Mesendoderm (in vitro differentiated cells): ENCODE results near the gene TAAR8.
A peak's percentile ranks its signal among the peaks of the same experiment; 100 is the strongest.
"Not testable (repeated sequence)": the region's sequence is repeated elsewhere in the genome, so short reads cannot be mapped to it uniquely, and the experiment has no call there.

ENCODE experiments used
- DNase-seq: peaks from one replicate; pipeline ENCODE4 v3.0.0; 2013
- H2AK5ac ChIP-seq: 2 replicates; pipeline ENCODE4 v1.6.1; 2013; ENCODE audit warnings: low read length, inconsistent platforms
- H2BK120ac ChIP-seq: 2 replicates; pipeline ENCODE4 v1.6.1; 2013; ENCODE audit warnings: low read depth, mild to moderate bottlenecking, low read length, moderate library complexity, mixed read lengths
- H2BK15ac ChIP-seq: replicated peaks from 2 replicates; pipeline ENCODE4 v1.6.1; 2013; ENCODE audit warnings: low read depth, mild to moderate bottlenecking, moderate library complexity
- H2BK5ac ChIP-seq: 2 replicates; pipeline ENCODE4 v1.6.1; 2013; ENCODE audit warnings: low read length, inconsistent platforms
- H3K18ac ChIP-seq: 2 replicates; pipeline ENCODE4 v1.6.1; 2013; ENCODE audit warnings: mild to moderate bottlenecking, low read length, mixed read lengths
- H3K23ac ChIP-seq: one replicate; pipeline ENCODE4 v1.6.1; 2013; ENCODE audit warnings: low read length
- H3K27ac ChIP-seq: 2 replicates; pipeline ENCODE4 v1.5.1; 2013; ENCODE audit warnings: low read depth, mild to moderate bottlenecking, inconsistent platforms, low read length, moderate library complexity
- H3K27me3 ChIP-seq: 2 replicates; pipeline ENCODE4 v1.6.1; 2013; ENCODE audit warnings: low read length, control low read depth, mild to moderate bottlenecking, inconsistent platforms; ENCODE audit not compliant: insufficient read depth, poor library complexity
- H3K36me3 ChIP-seq: 2 replicates; pipeline ENCODE4 v1.6.1; 2013; ENCODE audit warnings: low read length, inconsistent platforms; ENCODE audit not compliant: control insufficient read depth, insufficient read depth
- H3K4ac ChIP-seq: one replicate; pipeline ENCODE4 v1.6.1; 2013; ENCODE audit warnings: low read depth, mild to moderate bottlenecking, low read length, moderate library complexity
- H3K4me1 ChIP-seq: 2 replicates; pipeline ENCODE4 v1.6.1; 2013; ENCODE audit warnings: low read depth, low read length, inconsistent platforms; ENCODE audit not compliant: control insufficient read depth
- H3K4me2 ChIP-seq: 2 replicates; pipeline ENCODE4 v1.6.1; 2013; ENCODE audit warnings: low read length
- H3K4me3 ChIP-seq: 2 replicates; pipeline ENCODE4 v1.5.1; 2013; ENCODE audit warnings: mild to moderate bottlenecking, low read length
- H3K56ac ChIP-seq: one replicate; pipeline ENCODE4 v1.6.1; 2013; ENCODE audit warnings: low read length
- H3K79me1 ChIP-seq: 2 replicates; pipeline ENCODE4 v1.6.1; 2013; ENCODE audit warnings: low read length, inconsistent platforms
- H3K79me2 ChIP-seq: 2 replicates; pipeline ENCODE4 v1.6.1; 2013; ENCODE audit warnings: mild to moderate bottlenecking, low read length; ENCODE audit not compliant: control insufficient read depth, insufficient read depth
- H3K9ac ChIP-seq: 2 replicates; pipeline ENCODE4 v1.6.1; 2013; ENCODE audit warnings: low read length, inconsistent platforms
- H4K5ac ChIP-seq: one replicate; pipeline ENCODE4 v1.6.1; 2013; ENCODE audit warnings: low read length
- H4K8ac ChIP-seq: one replicate; pipeline ENCODE4 v1.6.1; 2013; ENCODE audit warnings: low read depth, mild to moderate bottlenecking, control low read depth, low read length, moderate library complexity
- WGBS: extraction: QIAGEN DNeasy Blood & Tissue Kit; methylation state at CpG from one replicate; pipeline ENCODE4 v1.1.7; 2013; ENCODE audit warnings: low lambda C conversion rate, missing lambda C conversion rate; ENCODE audit not compliant: insufficient coverage; ENCODE audit errors: extremely low coverage; 5-methylcytosine and 5-hydroxymethylcytosine counted together

Gene TAAR8

DNA sequence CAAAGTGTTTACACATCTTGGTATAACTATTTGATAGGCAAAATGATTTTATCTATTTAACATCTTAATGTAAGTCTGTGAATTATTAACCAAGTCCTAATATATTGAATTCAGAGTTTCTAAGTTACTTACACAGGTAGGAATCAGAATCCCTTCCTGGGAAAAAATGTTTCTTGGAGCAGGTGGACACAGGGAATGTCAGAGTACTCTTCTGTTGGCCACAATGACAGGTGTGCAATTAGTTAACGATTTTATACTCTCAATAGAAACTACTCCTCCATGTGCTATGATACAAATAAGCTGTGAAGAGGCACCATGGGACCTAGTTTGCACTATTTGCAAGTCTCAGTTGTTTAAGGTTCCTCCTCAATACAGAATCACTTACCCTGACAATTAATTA lies 37.9 kb downstream of the TAAR8 start:
- DNase-seq = no peak
- no peak overlapping the region for H3K27ac ChIP-seq
- no peaks in the 10 kb centered on the region for H3K79me2 ChIP-seq
- no CpG with 5 or more reads among the region's 1 CpG for WGBS
- H3K36me3 ChIP-seq = no peaks in the 10 kb centered on the region
- no peaks in the 10 kb centered on the region for H3K79me1 ChIP-seq
- H4K8ac ChIP-seq = no peak overlapping the region
- H3K56ac ChIP-seq = no peak overlapping the region
- no peaks in the 10 kb centered on the region for H3K4me1 ChIP-seq
- no peak overlapping the region for H3K4ac ChIP-seq
- no peak overlapping the region for H4K5ac ChIP-seq
- no peaks in the 10 kb centered on the region for H3K27me3 ChIP-seq
- H2BK120ac ChIP-seq = no peak overlapping the region
- no peak overlapping the region for H3K4me3 ChIP-seq
- H3K4me2 ChIP-seq = no peak overlapping the region
- H3K18ac ChIP-seq = no peak overlapping the region
- no peak overlapping the region for H2BK5ac ChIP-seq
- H3K9ac ChIP-seq = no peak overlapping the region
- H3K23ac ChIP-seq = no peak overlapping the region
- no peak overlapping the region for H2AK5ac ChIP-seq
- no peak overlapping the region for H2BK15ac ChIP-seq

DNA sequence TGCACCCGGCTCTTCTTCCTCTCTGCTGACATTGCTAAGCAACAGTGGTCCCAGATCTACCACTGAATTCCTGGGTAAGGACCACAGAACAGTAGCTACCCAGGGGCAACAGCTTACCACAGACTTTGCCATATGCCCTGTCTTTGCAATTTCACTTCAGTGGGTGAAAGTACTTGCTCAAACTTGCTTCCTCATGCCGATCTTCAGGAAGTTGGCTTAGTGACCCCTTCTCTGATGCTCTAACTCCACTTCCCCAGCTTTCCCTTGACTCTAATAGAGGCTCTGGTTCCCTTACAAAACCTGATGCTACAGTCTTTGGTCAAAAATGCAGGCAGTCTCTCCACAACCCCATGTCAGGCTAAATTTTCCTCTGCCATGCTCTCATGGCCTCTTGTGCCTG lies 40.4 kb downstream of the TAAR8 start:
- Histone ChIP-seq H3K79me2 (no peaks in the 10 kb centered on the region), H2BK5ac (no peak overlapping the region), H2BK15ac (no peak overlapping the region), H3K79me1 (no peaks in the 10 kb centered on the region), H4K5ac (no peak overlapping the region), H4K8ac (no peak overlapping the region), H2BK120ac (no peak overlapping the region), H3K4me1 (no peaks in the 10 kb centered on the region), H3K4ac (no peak overlapping the region), H3K27ac (no peak overlapping the region), H3K27me3 (no peaks in the 10 kb centered on the region), H3K36me3 (no peaks in the 10 kb centered on the region), H3K9ac (no peak overlapping the region), H3K18ac (no peak overlapping the region), H3K4me2 (no peak overlapping the region), H3K4me3 (no peak overlapping the region), H3K23ac (no peak overlapping the region), H2AK5ac (no peak overlapping the region), H3K56ac (no peak overlapping the region)
- DNase-seq = no peak
- WGBS = no CpG with 5 or more reads among the region's 2 CpGs

DNA sequence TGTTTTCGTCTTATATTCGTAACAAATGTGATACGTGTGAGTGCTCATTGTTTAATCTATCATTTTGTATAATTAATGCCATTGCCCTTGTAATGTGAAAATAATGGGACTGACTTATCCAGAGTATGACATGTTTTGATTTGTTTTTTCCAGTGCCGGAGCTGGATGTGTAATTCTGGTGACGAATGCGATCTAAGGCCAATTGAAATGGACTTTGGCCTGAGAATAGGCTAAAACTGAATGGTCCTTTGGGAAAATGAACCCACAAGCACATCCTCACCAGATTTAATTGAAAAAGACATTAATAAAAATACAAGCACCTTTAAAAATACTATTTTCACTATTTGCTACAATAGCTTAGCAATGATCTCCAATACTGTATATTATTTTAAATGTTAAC lies 43.7 kb downstream of the TAAR8 start:
- Histone ChIP-seq H2BK5ac (no peak overlapping the region), H4K5ac (no peak overlapping the region), H3K27ac (no peak overlapping the region), H3K23ac (no peak overlapping the region), H3K4me2 (no peak overlapping the region), H2BK120ac (no peak overlapping the region), H4K8ac (no peak overlapping the region), H3K4me3 (no peak overlapping the region), H3K9ac (no peak overlapping the region), H3K4me1 (no peaks in the 10 kb centered on the region), H3K4ac (no peak overlapping the region), H3K18ac (no peak overlapping the region), H3K27me3 (no peaks in the 10 kb centered on the region), H2AK5ac (no peak overlapping the region), H3K36me3 (no peaks in the 10 kb centered on the region), H3K56ac (no peak overlapping the region), H3K79me1 (no peaks in the 10 kb centered on the region), H2BK15ac (no peak overlapping the region), H3K79me2 (no peaks in the 10 kb centered on the region)
- no peak for DNase-seq
- no CpG with 5 or more reads among the region's 6 CpGs for whole genome bisulfite sequencing

DNA sequence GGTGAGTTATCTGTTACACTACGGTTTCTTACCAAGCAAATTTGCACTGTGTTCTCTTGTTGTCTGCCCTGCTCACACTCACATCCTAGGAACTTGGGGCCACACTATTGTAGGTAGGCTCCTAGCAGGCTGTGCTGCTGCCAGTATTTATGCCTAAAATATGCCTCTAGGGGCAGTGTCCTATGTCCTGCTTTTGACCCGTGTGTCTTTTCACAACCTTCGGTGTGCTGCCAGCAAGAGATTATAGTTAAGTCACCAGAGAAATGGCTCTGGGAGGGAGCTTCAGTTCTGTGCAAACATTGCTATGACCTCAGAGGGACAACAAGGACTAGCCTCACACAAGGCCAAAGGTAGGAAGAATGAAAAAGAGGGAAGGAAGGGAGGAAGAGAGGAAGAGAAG lies 46.0 kb downstream of the TAAR8 start:
- no peak overlapping the region for H3K4me3 ChIP-seq
- no peak overlapping the region for H4K5ac ChIP-seq
- no peak overlapping the region for H3K18ac ChIP-seq
- no peaks in the 10 kb centered on the region for H3K36me3 ChIP-seq
- no peak overlapping the region for H3K4ac ChIP-seq
- no peak overlapping the region for H3K4me2 ChIP-seq
- DNase-seq = peak; percentile 69
- H3K9ac ChIP-seq = no peak overlapping the region
- H2BK15ac ChIP-seq = no peak overlapping the region
- no peak overlapping the region for H2BK5ac ChIP-seq
- no CpG with 5 or more reads among the region's 3 CpGs for WGBS
- no peak overlapping the region for H3K23ac ChIP-seq
- no peaks in the 10 kb centered on the region for H3K79me2 ChIP-seq
- no peaks in the 10 kb centered on the region for H3K79me1 ChIP-seq
- no peak overlapping the region for H3K56ac ChIP-seq
- H2BK120ac ChIP-seq = no peak overlapping the region
- no peaks in the 10 kb centered on the region for H3K4me1 ChIP-seq
- H3K27ac ChIP-seq = no peak overlapping the region
- no peak overlapping the region for H2AK5ac ChIP-seq
- no peaks in the 10 kb centered on the region for H3K27me3 ChIP-seq
- no peak overlapping the region for H4K8ac ChIP-seq

DNA sequence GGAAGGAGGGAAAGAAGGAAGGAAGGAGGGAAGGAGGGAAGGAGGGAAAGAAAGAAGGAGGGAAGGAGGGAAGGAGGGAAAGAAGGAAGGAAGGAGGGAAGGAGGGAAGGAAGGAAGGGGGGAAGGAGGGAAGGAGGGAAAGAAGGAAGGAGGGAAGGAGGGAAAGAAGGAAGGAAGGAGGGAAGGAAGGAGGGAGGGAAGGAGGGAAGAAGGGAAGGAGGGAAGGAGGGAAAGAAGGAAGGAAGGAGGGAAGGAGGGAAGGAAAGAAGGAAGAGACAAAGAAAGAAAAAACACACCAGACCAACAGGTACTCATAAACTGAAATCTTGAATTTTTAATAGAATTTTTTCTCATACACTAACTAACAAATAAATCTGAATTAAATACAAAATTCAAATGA lies 48.4 kb downstream of the TAAR8 start:
- H2BK120ac ChIP-seq, H2BK15ac ChIP-seq, H2BK5ac ChIP-seq, DNase-seq, H3K23ac ChIP-seq, H3K4me1 ChIP-seq, H3K9ac ChIP-seq, H3K79me2 ChIP-seq, H3K4me2 ChIP-seq, H2AK5ac ChIP-seq, H4K8ac ChIP-seq, H3K4ac ChIP-seq, H3K36me3 ChIP-seq, H4K5ac ChIP-seq, H3K18ac ChIP-seq, H3K79me1 ChIP-seq, H3K27me3 ChIP-seq, H3K27ac ChIP-seq, H3K56ac ChIP-seq, H3K4me3 ChIP-seq: not testable (repeated sequence)
